Measurements from ENCODE around the gene USHBP1.
A peak's percentile ranks its signal among the peaks of the same experiment; 100 is the strongest.

- TF ChIP-seq CTCF (IDR thresholded peaks at IDR 0.05) = peak; percentile 93
- TF ChIP-seq ESRRA (CRISPR knock-in tag; IDR thresholded peaks at IDR 0.05; ENCODE audit: borderline replicate concordance) = peak; percentile 96; the same call in 1 of the 2 replicates
- TF ChIP-seq CREB1 (CRISPR knock-in tag; IDR thresholded peaks at IDR 0.05) = peak; percentile 83; the same call in 1 of the 2 replicates
- TF ChIP-seq USF1 (CRISPR knock-in tag; IDR thresholded peaks at IDR 0.05) = peak; percentile 82
Measured at GRCh38 chr19:17282488-17283125, 18.1 kb upstream of the USHBP1 start.

All from WTC11 (cell line).